WERI-Rb-1 (cell line): ENCODE results near the gene ZNF785.
A peak's percentile ranks its signal among the peaks of the same experiment; 100 is the strongest.

Source experiments
- DNase-seq: peaks from one replicate; pipeline ENCODE4 v3.0.0-alpha.2; 2020
- H3K27ac ChIP-seq: fragments of 250-450 bp; sonication (Bioruptor Pico); 2 replicates; pipeline ENCODE4 v1.5.1; 2020; ENCODE audit warnings: mild to moderate bottlenecking, moderate library complexity
- H3K27me3 ChIP-seq: fragments of 250-450 bp; sonication (Bioruptor Pico); 2 replicates; pipeline ENCODE4 v1.5.1; 2021; ENCODE audit warnings: mild to moderate bottlenecking, low read depth, moderate library complexity; ENCODE audit not compliant: insufficient read depth, severe bottlenecking
- H3K36me3 ChIP-seq: fragments of 250-450 bp; sonication (Bioruptor Pico); 2 replicates; pipeline ENCODE4 v1.5.1; 2020; ENCODE audit warnings: mild to moderate bottlenecking, moderate library complexity
- H3K4me3 ChIP-seq: 2 replicates; pipeline ENCODE4 v1.5.1; 2011; ENCODE audit warnings: low read depth, mild to moderate bottlenecking, control low read depth, low read length
- H3K9me3 ChIP-seq: fragments of 250-450 bp; sonication (Bioruptor Pico); 2 replicates; pipeline ENCODE4 v1.5.1; 2021; ENCODE audit warnings: mild to moderate bottlenecking, moderate library complexity; ENCODE audit not compliant: severe bottlenecking
- TF ChIP-seq, protein P1 (sequence below): IDR thresholded peaks from 2 replicates; pipeline ENCODE4 v1.5.1; 2011; ENCODE audit warnings: low read depth, mild to moderate bottlenecking, control low read depth, inconsistent platforms, low read length

The ZNF785 gene

DNA sequence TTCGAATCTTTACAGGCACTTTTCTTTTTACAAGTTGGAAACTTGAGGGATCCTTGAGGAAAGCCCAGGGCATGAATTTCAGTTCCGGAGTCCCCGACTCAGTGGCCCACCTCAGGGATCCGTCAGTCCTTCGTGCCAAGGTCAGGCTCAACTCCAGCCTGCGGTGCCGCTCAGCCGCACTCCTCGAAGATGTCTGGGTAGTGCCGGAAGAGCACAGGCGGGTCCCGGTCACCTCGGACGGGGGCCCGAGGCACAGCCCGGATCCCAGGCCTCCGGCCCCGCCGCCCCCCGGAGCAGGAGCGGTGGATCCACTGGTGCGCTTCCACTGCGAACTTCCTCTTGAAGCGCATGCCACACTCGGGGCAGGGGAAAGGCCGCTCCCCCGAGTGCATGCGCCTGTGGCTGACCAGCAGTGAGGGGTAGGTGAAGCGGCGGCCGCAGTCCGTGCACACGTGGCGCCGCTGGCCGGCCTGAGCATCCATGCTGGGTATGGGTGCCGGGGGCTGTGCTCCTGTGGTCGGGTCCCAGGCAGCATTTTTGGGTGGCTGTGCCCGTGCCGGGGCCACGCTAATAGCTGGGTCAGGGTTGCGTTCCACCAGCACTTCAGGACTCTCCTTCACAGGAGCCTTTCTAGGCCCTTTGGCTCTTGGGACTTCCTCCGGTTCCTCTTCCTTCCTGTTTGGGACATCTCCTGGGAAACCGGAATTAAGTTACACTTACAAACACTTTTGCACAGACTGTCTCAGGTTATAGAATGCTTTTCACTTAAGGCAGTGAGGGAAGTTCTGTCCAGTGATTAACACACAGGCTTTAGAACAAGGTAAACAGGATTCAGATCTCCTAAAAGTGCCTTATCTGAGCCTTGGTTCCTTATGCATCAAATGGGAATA, 15.5 kb downstream of the ZNF785 start:
- peak overlapping the region; percentile 96 for H3K27ac ChIP-seq

DNA sequence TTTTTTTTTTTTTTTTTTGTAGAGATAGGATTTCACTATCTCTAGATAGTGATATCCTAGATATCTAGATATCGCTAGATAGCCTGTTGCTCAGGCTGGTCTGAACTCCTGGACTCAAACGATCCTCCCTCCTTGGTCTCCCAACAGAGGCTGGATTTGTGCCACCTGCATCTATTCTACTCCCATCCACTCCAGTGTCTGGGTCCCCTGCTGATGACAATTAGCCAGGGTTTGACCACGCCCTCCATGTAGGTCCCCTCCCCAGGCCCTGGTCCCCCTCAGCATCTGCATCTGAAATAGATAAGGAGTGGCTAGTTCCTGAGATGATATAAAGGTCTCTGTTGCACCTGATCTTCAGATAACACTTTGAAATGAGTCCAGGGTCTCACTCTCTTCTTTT, 16.2 kb downstream of the ZNF785 start:
- TF ChIP-seq, protein P1, sequence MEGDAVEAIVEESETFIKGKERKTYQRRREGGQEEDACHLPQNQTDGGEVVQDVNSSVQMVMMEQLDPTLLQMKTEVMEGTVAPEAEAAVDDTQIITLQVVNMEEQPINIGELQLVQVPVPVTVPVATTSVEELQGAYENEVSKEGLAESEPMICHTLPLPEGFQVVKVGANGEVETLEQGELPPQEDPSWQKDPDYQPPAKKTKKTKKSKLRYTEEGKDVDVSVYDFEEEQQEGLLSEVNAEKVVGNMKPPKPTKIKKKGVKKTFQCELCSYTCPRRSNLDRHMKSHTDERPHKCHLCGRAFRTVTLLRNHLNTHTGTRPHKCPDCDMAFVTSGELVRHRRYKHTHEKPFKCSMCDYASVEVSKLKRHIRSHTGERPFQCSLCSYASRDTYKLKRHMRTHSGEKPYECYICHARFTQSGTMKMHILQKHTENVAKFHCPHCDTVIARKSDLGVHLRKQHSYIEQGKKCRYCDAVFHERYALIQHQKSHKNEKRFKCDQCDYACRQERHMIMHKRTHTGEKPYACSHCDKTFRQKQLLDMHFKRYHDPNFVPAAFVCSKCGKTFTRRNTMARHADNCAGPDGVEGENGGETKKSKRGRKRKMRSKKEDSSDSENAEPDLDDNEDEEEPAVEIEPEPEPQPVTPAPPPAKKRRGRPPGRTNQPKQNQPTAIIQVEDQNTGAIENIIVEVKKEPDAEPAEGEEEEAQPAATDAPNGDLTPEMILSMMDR: no peak
- Histone ChIP-seq H3K9me3 (no peaks in the 10 kb centered on the region), H3K36me3 (peaks cover 11% of the 10 kb centered on the region), H3K4me3 (no peak overlapping the region), H3K27me3 (no peaks in the 10 kb centered on the region), H3K27ac (no peak overlapping the region)
- no peak for DNase-seq

More for the DNA sequence above, 15.5 kb downstream of the ZNF785 start:
- Histone ChIP-seq H3K4me3 (0 out of 2 replicates have a peak overlapping the region, but pooled peaks have one; percentile 90), H3K27me3 (no peaks in the 10 kb centered on the region), H3K36me3 (peaks cover 11% of the 10 kb centered on the region), H3K9me3 (no peaks in the 10 kb centered on the region)
- no peak for DNase-seq
- TF ChIP-seq, protein P1: no peak

DNA sequence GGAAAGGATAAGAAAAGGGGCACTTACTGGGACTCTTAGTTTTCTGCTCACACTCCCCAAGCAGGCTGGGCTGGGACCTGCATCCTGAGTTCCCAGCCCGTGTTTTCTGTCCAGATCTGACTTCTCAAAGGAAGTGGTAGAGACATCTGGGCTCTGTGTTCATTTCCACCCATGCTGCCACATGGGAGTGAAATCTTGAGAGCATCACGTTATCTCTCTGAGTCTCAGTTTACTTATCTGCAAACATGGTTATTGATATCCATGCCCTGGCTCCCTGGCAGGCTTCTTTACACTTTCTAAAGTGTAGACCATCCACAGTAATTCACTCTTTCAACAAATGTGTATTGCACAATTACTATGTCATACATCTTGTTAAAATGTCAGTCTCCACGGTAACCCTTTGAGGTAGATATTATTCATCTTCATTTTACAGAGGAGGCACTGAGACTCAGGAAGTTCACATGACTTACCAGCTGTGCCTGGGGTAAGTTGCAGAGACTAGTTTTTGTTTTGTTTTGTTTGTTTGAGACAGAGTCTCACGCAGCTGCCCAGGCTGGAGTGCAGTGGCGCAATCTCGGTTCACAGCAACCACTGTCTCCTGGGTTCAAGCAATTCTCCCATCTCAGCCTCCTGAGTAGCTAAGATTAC, 17.4 kb downstream of the ZNF785 start:
- H3K9me3 ChIP-seq: no peaks in the 10 kb centered on the region
- no peak overlapping the region for H3K4me3 ChIP-seq
- no peak overlapping the region for H3K27ac ChIP-seq
- no peak for DNase-seq
- H3K36me3 ChIP-seq: peaks cover under 1% of the 10 kb centered on the region; the same call in 1 of the 2 replicates
- H3K27me3 ChIP-seq: no peaks in the 10 kb centered on the region
- TF ChIP-seq, protein P1: no peak

DNA sequence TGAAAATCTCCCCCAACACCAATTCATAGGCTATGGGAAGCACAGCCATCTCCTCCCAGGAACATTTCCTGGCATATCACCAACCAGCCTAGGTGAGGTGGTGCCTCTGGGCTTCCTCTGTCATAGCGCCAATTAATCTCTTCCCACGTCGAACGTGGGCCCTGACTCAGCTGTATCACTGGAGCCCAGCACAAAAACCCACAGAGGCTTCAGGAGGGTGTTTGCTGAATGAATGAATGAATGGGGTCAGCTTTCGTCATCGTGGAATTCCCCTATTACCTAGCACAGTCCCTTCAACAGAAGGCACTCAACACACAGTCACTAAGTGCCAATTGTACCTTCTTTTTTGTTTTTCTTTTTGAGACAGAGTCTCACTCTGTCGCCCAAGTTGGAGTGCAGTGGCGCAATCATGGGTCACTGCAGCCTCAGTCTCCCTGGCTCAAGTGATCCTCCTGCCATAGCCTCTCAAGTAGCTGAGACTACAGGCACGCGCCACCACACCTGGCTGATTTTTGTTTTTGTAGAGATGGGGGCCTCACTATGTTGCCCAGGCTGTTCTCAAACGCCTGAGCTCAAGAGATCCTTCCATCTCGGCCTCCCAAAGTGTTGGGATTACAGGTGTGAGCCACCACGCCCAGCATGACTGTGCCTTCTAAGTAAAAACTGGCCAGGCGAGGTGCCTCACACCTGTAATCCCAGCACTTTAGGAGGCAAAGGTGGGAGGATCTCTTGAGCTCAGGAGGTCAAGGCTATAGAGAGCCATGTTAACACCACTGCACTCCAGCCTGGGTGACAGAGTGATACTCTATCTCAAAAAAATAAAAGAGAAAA, 18.1 kb downstream of the ZNF785 start:
- Histone ChIP-seq H3K4me3 (no peak overlapping the region), H3K27me3 (no peaks in the 10 kb centered on the region), H3K9me3 (no peaks in the 10 kb centered on the region), H3K27ac (no peak overlapping the region), H3K36me3 (no peaks in the 10 kb centered on the region)
- TF ChIP-seq, protein P1: no peak
- no peak for DNase-seq

DNA sequence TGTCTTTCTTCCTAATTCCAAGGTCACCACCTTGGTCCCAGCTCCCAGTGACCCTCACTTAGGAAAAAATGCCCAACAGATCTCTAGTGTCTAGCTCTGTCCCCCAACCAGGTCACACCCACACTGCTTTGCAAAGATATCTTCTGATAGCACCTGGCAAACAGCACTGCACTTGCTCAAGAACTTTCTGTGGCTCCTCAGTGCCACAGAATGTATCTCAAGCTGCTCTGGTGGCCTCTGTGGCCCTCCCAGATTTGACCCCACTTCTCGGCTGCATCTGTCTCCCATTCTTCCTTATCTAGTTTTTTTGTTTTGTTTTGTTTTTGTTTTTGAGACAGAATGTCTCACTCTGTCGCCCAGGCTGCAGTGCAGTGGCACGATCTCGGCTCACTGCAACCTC, 19.0 kb downstream of the ZNF785 start:
- Histone ChIP-seq H3K9me3 (peaks cover under 1% of the 10 kb centered on the region), H3K27ac (peak overlapping the region; percentile 72), H3K4me3 (no peak overlapping the region), H3K36me3 (no peaks in the 10 kb centered on the region), H3K27me3 (no peaks in the 10 kb centered on the region)
- TF ChIP-seq, protein P1: no peak
- DNase-seq: no peak
